Smooth muscle cell (in vitro differentiated cells): ENCODE measurements around the gene PARP4. TPM values are rescaled to one million over a fixed set of nuclear protein-coding genes. Genes with fewer than 3 reads are reported as not detected.
"Not testable (repeated sequence)": the region's sequence is repeated elsewhere in the genome, so short reads cannot be mapped to it uniquely, and the experiment has no call there.

Experiments
- DNase-seq: peaks from one replicate; lab custom pipeline; 2025; ENCODE audit not compliant: unreplicated experiment; lab: John Stamatoyannopoulos, UW
- H2AFZ ChIP-seq: fragments of 200-600 bp; sonication (generic); 2 replicates; pipeline ENCODE4 v1.6.0; 2016; ENCODE audit warnings: antibody characterized with exemption, low read depth, mild to moderate bottlenecking
- H3F3A ChIP-seq: fragments of 200-600 bp; sonication (generic); 2 replicates; pipeline ENCODE4 v1.6.0; 2017; ENCODE audit warnings: antibody characterized with exemption, low read depth
- H3K27ac ChIP-seq: fragments of 200-600 bp; sonication (generic); 2 replicates; pipeline ENCODE4 v1.5.1; 2016; ENCODE audit warnings: low read depth, mild to moderate bottlenecking
- H3K27me3 ChIP-seq: fragments of 200-600 bp; sonication (generic); 2 replicates; pipeline ENCODE4 v1.6.1; 2016; ENCODE audit warnings: low read depth, mild to moderate bottlenecking
- H3K36me3 ChIP-seq: fragments of 200-600 bp; sonication (generic); 2 replicates; pipeline ENCODE4 v1.5.1; 2016; ENCODE audit warnings: low read depth
- H3K4me1 ChIP-seq: fragments of 200-600 bp; sonication (generic); 2 replicates; pipeline ENCODE4 v1.5.1; 2016; ENCODE audit warnings: low read depth
- H3K4me2 ChIP-seq: fragments of 200-600 bp; sonication (generic); 2 replicates; pipeline ENCODE4 v1.6.0; 2016; ENCODE audit warnings: mild to moderate bottlenecking
- H3K4me3 ChIP-seq: fragments of 200-600 bp; sonication (generic); 2 replicates; pipeline ENCODE4 v1.5.1; 2016; ENCODE audit warnings: mild to moderate bottlenecking
- H3K79me2 ChIP-seq: fragments of 200-600 bp; sonication (generic); 2 replicates; pipeline ENCODE4 v1.6.0; 2016; ENCODE audit warnings: low read depth, mild to moderate bottlenecking
- H3K9ac ChIP-seq: fragments of 200-600 bp; sonication (generic); 2 replicates; pipeline ENCODE4 v1.6.0; 2016; ENCODE audit warnings: low read depth
- H3K9me3 ChIP-seq: fragments of 200-600 bp; sonication (generic); replicated peaks from 2 replicates; pipeline ENCODE4 v1.5.1; 2016; ENCODE audit warnings: low read depth
- H4K20me1 ChIP-seq: fragments of 200-600 bp; sonication (generic); 2 replicates; pipeline ENCODE4 v1.6.0; 2016; ENCODE audit warnings: low read depth
- whole genome bisulfite sequencing: methylation state at CpG from one replicate; pipeline ENCODE4 v1.1.7; 2016; ENCODE audit warnings: low lambda C conversion rate; 5-methylcytosine and 5-hydroxymethylcytosine counted together
- polyA plus RNA-seq: library from polyadenylated mRNA; unstranded; fragments of >200 nt; fragmentation: Nextera tagmentation; extraction: Ambion mirVana; gene quantifications from 2 replicates; pipeline ENCODE4 v1.2.1, GENCODE V29; 2016
- total RNA-seq: library from RNA; depleted of rRNA; stranded (reverse); fragments of >200 nt; gene quantifications from 2 replicates; pipeline ENCODE4 v1.2.3, GENCODE V29; 2014
- TF ChIP-seq, protein P1 (sequence below): fragments of 200-600 bp; sonication (generic); IDR thresholded peaks from 2 replicates; pipeline ENCODE4 v1.5.1; 2017; ENCODE audit warnings: borderline replicate concordance, mild to moderate bottlenecking, antibody characterized with exemption; ENCODE audit not compliant: insufficient read depth, poor library complexity, severe bottlenecking

Gene PARP4
- total and polyA plus RNA-seq, 2 experiments from 2014 or later: 18.2 to 33.7 TPM

DNA sequence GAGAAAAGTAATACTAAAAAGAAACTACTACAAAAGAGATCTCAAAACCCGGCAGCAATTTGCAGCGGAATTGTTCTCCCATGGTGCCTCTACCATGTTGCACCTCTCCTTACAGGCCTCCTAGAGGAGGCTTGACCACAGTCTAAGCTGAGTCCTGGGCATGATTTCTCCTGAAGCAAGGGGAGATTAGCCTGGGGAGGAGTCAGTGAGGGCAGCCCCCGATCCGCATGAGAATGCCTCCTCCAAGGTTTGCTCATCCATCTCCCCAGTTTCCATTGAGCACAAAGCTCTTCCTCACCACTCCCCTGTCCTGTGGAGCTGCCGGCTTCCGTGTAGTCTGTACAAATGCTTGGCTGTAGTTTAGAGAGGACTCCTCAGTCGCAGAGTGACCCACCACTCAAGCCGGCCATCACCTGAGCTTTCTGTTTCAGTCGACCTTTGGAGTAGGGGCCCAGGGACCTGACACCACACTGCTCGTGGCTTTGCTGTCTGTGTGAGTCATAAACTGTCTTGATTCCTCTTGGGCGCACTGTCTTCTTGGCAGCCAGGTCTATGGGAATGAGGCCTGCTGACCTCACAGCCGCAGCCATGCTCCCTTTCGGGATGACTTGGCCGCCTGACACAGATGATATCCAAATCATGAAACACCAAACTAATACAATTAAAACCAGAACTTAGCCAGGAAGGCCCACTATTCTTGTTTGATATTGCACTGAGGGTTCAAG is 130.9 kb downstream of the PARP4 start:
- H3K4me3 ChIP-seq: no peak overlapping the region
- H3K4me2 ChIP-seq: no peak overlapping the region
- no peaks in the 10 kb centered on the region for H3K9me3 ChIP-seq
- no peak overlapping the region for H2AFZ ChIP-seq
- no peaks in the 10 kb centered on the region for H3K36me3 ChIP-seq
- no peaks in the 10 kb centered on the region for H3K27me3 ChIP-seq
- H3K27ac ChIP-seq: no peak overlapping the region
- H3K9ac ChIP-seq: no peak overlapping the region
- H3K4me1 ChIP-seq: no peaks in the 10 kb centered on the region
- no peaks in the 10 kb centered on the region for H3K79me2 ChIP-seq
- WGBS: 73% methylated on average over 14 of the region's 14 CpGs
- DNase-seq: no peak
- TF ChIP-seq, protein P1, sequence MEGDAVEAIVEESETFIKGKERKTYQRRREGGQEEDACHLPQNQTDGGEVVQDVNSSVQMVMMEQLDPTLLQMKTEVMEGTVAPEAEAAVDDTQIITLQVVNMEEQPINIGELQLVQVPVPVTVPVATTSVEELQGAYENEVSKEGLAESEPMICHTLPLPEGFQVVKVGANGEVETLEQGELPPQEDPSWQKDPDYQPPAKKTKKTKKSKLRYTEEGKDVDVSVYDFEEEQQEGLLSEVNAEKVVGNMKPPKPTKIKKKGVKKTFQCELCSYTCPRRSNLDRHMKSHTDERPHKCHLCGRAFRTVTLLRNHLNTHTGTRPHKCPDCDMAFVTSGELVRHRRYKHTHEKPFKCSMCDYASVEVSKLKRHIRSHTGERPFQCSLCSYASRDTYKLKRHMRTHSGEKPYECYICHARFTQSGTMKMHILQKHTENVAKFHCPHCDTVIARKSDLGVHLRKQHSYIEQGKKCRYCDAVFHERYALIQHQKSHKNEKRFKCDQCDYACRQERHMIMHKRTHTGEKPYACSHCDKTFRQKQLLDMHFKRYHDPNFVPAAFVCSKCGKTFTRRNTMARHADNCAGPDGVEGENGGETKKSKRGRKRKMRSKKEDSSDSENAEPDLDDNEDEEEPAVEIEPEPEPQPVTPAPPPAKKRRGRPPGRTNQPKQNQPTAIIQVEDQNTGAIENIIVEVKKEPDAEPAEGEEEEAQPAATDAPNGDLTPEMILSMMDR: no peak
- no peaks in the 10 kb centered on the region for H4K20me1 ChIP-seq
- no peaks in the 10 kb centered on the region for H3F3A ChIP-seq

DNA sequence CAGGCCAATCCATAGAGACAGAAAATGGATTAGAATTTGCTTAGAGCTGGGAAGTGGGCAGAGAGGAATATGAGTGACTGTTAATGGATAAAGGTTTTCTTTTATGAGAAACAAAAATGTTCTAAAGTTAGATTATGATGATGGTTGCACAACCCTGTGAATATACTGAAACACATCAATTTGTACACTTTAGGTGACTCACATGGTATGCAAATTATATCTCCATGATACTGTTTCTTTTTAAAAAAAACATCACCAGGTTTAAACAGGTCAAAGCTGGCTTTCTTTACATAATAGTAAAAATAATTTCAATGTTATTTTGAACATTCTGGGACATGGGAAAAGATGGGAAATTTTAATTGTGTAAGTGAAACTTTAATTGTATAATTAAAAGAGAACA is 131.7 kb downstream of the PARP4 start:
- not testable (repeated sequence) for H3K27me3 ChIP-seq, H3K27ac ChIP-seq, H3K4me3 ChIP-seq, H3K4me2 ChIP-seq, H3F3A ChIP-seq, H2AFZ ChIP-seq, H4K20me1 ChIP-seq, H3K9me3 ChIP-seq, H3K4me1 ChIP-seq, H3K36me3 ChIP-seq, H3K9ac ChIP-seq, DNase-seq, H3K79me2 ChIP-seq

DNA sequence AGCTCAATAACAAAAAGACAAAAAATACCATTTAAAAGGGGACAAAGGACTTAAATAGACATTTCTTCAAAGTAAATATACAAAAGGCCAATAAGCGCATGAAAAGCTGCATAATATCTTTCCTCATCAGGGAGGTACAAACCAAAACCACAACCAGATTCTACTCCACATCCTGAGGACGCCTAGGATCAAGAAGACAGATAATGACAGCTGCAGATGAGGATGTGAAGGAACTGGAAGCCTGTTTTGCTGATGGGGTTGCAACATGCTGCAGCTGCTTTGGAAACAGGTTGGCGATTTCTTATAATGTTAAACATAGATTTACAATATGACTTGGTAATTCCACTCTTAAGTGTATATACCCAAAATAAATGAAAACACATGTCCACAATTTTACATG is 132.4 kb downstream of the PARP4 start:
- H3K9me3 ChIP-seq, H3K27ac ChIP-seq, H3K4me1 ChIP-seq, DNase-seq, H3K79me2 ChIP-seq, H2AFZ ChIP-seq, H3K4me2 ChIP-seq, H3F3A ChIP-seq, H4K20me1 ChIP-seq, H3K4me3 ChIP-seq, H3K27me3 ChIP-seq, H3K36me3 ChIP-seq, H3K9ac ChIP-seq: not testable (repeated sequence)
- 74% methylated on average over 3 of the region's 3 CpGs for WGBS

DNA sequence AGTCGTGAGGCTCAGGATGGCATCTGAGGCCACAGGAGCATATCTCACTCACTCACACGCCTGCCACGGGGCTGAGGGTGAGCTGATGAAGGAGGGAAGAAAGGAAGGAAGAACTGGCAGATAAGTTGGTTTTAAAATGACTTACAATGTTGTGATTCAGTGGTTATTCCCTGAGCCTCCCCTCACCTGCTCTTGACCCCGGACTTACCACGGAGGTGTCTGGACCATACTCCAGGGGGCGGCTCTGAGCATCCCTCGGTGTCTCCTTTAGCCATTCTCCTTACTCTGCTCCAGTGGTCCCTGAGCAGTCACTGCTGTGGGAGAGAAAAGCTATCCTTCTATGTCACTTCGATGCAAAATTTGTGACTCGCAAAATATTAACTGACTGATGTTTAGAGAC is 141.3 kb downstream of the PARP4 start:
- not testable (repeated sequence) for H3K36me3 ChIP-seq, H3K79me2 ChIP-seq, H3K27me3 ChIP-seq, H3K4me2 ChIP-seq, H2AFZ ChIP-seq, H3F3A ChIP-seq, H3K4me1 ChIP-seq, H3K27ac ChIP-seq, H3K9me3 ChIP-seq, H3K9ac ChIP-seq, H3K4me3 ChIP-seq, H4K20me1 ChIP-seq, DNase-seq
- 84% methylated on average over 9 of the region's 9 CpGs for WGBS

Other genes starting within 250 kb of the PARP4 start
- gene C1QTNF9, start 203.2 kb downstream of the PARP4 start, total RNA-seq: not detected in 2 replicates
- gene C1QTNF9, start 203.2 kb downstream of the PARP4 start, polyA plus RNA-seq: not detected in 2 replicates
- 0.67 and 0.72 TPM in 2 replicates for gene ATP12A, start 167.6 kb upstream of the PARP4 start, total RNA-seq
- 0.63 TPM in 1 of 2 replicates, not detected in the other for gene ATP12A, start 167.6 kb upstream of the PARP4 start, polyA plus RNA-seq